NCI-H524 (cell line): ENCODE measurements around the gene RGS6.
A peak's percentile ranks its signal among the peaks of the same experiment; 100 is the strongest.

ENCODE experiments used
- DNase-seq, 2 experiments: peaks; one replicate each; lab custom pipeline; 2025; lab: John Stamatoyannopoulos, UW

RGS6 gene

GRCh38 chr14:72081137-72081536, 148.9 kb downstream of the RGS6 start:
- DNase-seq: no peak

- DNase-seq: peak; percentile 14 to 22
Measured at GRCh38 chr14:72084935-72085334, 152.7 kb downstream of the RGS6 start.

- DNase-seq: no peak
Measured at GRCh38 chr14:72089625-72090024, 157.4 kb downstream of the RGS6 start.

GRCh38 chr14:72094844-72095582, 162.8 kb downstream of the RGS6 start:
- DNase-seq: no peak

- no peak for DNase-seq
Measured at GRCh38 chr14:72097173-72097783, 165.0 kb downstream of the RGS6 start.

GRCh38 chr14:72098210-72098609, 166.0 kb downstream of the RGS6 start:
- no peak for DNase-seq

GRCh38 chr14:72099566-72099965, 167.3 kb downstream of the RGS6 start:
- DNase-seq: no peak

- peak; percentile 17 to 56 for DNase-seq
Measured at GRCh38 chr14:72104011-72104613, 171.9 kb downstream of the RGS6 start.

GRCh38 chr14:72111911-72112310, 179.7 kb downstream of the RGS6 start:
- DNase-seq: peak; percentile 98 to 99

GRCh38 chr14:72118841-72119240, 186.6 kb downstream of the RGS6 start:
- DNase-seq: no peak

- DNase-seq: no peak
Measured at GRCh38 chr14:72120315-72120714, 188.1 kb downstream of the RGS6 start.

GRCh38 chr14:72123755-72124154, 191.5 kb downstream of the RGS6 start:
- peak in 1 of 2 experiments; percentile 43 for DNase-seq

GRCh38 chr14:72124171-72124570, 191.9 kb downstream of the RGS6 start:
- DNase-seq: no peak

GRCh38 chr14:72126091-72126490, 193.9 kb downstream of the RGS6 start:
- no peak for DNase-seq

- no peak for DNase-seq
Measured at GRCh38 chr14:72126561-72126960, 194.3 kb downstream of the RGS6 start.

- no peak for DNase-seq
Measured at GRCh38 chr14:72128629-72129028, 196.4 kb downstream of the RGS6 start.

GRCh38 chr14:72129291-72129690, 197.1 kb downstream of the RGS6 start:
- DNase-seq: peak; percentile 56 to 59

- no peak for DNase-seq
Measured at GRCh38 chr14:72141084-72141483, 208.9 kb downstream of the RGS6 start.

GRCh38 chr14:72142328-72142727, 210.1 kb downstream of the RGS6 start:
- DNase-seq: peak; percentile 83 to 92

- DNase-seq: no peak
Measured at GRCh38 chr14:72146241-72146640, 214.0 kb downstream of the RGS6 start.

GRCh38 chr14:72154645-72155378, 222.6 kb downstream of the RGS6 start:
- DNase-seq: no peak

GRCh38 chr14:72155379-72155993, 223.3 kb downstream of the RGS6 start:
- DNase-seq: no peak
